ENCODE data around the gene MTCL1. TPM values are rescaled to one million over a fixed set of nuclear protein-coding genes. Genes with fewer than 3 reads are reported as not detected.

MTCL1 gene
- total RNA-seq, 1 experiment from 2014 or later: 50.1 TPM

- peaks cover 36% of the 10 kb centered on the region for H3K4me1 ChIP-seq (ENCODE audit: control insufficient read depth, insufficient read depth, low read length)
- BruUV-seq (replicated peaks): no TSS peak
- ChIA-PET CTCF (no interaction called here), POLR2A (interaction anchor here (0.7 kb wide), 1 partner anchor 1219 kb away, joined by 5 read pairs; no protein-coding TSS in a partner anchor)
- peak overlapping the region; percentile 59 to 79 for H3K4me3 ChIP-seq (ENCODE audit: low read depth in 2 of 2, low read length in 2 of 2)
- no peaks in the 10 kb centered on the region for H3K9me3 ChIP-seq (ENCODE audit: control insufficient read depth, insufficient read depth, low read depth, low read length)
- TF ChIP-seq, protein P1, sequence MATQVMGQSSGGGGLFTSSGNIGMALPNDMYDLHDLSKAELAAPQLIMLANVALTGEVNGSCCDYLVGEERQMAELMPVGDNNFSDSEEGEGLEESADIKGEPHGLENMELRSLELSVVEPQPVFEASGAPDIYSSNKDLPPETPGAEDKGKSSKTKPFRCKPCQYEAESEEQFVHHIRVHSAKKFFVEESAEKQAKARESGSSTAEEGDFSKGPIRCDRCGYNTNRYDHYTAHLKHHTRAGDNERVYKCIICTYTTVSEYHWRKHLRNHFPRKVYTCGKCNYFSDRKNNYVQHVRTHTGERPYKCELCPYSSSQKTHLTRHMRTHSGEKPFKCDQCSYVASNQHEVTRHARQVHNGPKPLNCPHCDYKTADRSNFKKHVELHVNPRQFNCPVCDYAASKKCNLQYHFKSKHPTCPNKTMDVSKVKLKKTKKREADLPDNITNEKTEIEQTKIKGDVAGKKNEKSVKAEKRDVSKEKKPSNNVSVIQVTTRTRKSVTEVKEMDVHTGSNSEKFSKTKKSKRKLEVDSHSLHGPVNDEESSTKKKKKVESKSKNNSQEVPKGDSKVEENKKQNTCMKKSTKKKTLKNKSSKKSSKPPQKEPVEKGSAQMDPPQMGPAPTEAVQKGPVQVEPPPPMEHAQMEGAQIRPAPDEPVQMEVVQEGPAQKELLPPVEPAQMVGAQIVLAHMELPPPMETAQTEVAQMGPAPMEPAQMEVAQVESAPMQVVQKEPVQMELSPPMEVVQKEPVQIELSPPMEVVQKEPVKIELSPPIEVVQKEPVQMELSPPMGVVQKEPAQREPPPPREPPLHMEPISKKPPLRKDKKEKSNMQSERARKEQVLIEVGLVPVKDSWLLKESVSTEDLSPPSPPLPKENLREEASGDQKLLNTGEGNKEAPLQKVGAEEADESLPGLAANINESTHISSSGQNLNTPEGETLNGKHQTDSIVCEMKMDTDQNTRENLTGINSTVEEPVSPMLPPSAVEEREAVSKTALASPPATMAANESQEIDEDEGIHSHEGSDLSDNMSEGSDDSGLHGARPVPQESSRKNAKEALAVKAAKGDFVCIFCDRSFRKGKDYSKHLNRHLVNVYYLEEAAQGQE (IDR thresholded peaks at IDR 0.05; ENCODE audit: insufficient read depth in 1 of 2, low read depth in 2 of 2, low read length in 1 of 2): no peak
- no peak for TF ChIP-seq POLR2AphosphoS5 (IDR thresholded peaks at IDR 0.05; ENCODE audit: low read depth, low read length)
- TF ChIP-seq SIN3A (IDR thresholded peaks at IDR 0.05; ENCODE audit: borderline replicate concordance, insufficient read depth, low read depth, low read length): no peak
- TF ChIP-seq TCF7L2 (IDR thresholded peaks at IDR 0.05; ENCODE audit: low read depth, low read length): no peak
- no peak for TF ChIP-seq CTCF (IDR thresholded peaks at IDR 0.05)
- H3K27me3 ChIP-seq (ENCODE audit: control insufficient read depth, insufficient read depth, low read length): no peaks in the 10 kb centered on the region
- intact Hi-C loops (cut with micrococcal nuclease; ENCODE audit: unreplicated experiment) (no loop called here), in situ Hi-C loops (cut with HindIII; ENCODE audit: low pct_unique_long_range_greater_than_20kb, low sequenced_read_pairs) (no loop called here)
- H3K27ac ChIP-seq (ENCODE audit: low read length): peak overlapping the region; percentile 80
- DNase-seq (ENCODE audit: low read depth, low spot score): no peak
- no peak for ATAC-seq
- H3K36me3 ChIP-seq (ENCODE audit: control insufficient read depth, insufficient read depth, low read length): no peaks in the 10 kb centered on the region
Measured at GRCh38 chr18:8708670-8709069, 3.3 kb downstream of the MTCL1 start.

DNA sequence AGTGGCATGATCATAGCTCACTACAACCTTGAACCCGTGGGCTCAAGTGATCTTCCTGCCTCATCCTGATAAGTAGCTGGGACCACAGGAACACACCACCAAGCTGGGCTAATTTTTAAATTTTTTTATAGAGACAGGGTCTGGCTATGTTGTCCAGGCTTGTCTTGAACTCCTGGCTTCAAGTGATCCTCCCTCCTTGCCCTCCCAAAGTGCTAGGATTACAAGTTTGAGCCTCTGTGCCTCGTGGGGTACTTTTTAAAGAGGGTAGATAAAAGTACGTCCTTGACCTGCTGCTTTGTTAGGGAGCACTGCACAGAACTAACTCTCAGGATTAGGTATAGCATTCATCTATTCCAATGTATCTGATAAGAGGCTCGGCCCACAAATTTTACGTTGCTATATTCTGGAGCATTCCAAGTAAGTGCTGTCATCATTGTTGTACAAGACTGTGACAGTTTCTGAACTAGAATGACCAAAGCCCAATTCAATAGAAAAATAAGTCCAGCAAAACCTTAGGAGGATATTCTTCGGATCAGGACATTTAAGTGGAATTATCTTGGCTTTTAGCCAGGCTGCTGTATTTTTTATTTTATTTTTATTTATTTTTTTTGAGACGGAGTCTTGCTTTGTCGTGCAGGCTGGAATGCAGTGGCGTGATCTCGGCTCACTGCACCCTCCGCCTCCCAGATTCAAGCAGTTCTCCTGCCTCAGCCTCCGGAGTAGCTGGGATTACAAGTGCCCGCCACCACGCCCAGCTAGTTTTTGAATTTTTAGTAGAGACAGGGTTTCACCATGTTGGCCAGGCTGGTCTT lies 4.1 kb downstream of the MTCL1 start:
- no peaks in the 10 kb centered on the region for H3K9me3 ChIP-seq (ENCODE audit: control insufficient read depth, insufficient read depth, low read depth, low read length)
- ChIA-PET CTCF (no interaction called here), POLR2A (no interaction called here)
- intact Hi-C loops (cut with micrococcal nuclease; ENCODE audit: unreplicated experiment) (loop anchor here (10.0 kb wide), 1 partner anchor 85 kb away; no protein-coding TSS in a partner anchor), in situ Hi-C loops (cut with HindIII; ENCODE audit: low pct_unique_long_range_greater_than_20kb, low sequenced_read_pairs) (no loop called here)
- no peaks in the 10 kb centered on the region for H3K27me3 ChIP-seq (ENCODE audit: control insufficient read depth, insufficient read depth, low read length)
- ATAC-seq: no peak
- H3K4me1 ChIP-seq (ENCODE audit: control insufficient read depth, insufficient read depth, low read length): peaks cover 30% of the 10 kb centered on the region
- H3K27ac ChIP-seq (ENCODE audit: low read length): peak overlapping the region; percentile 80
- H3K36me3 ChIP-seq (ENCODE audit: control insufficient read depth, insufficient read depth, low read length): no peaks in the 10 kb centered on the region
- no peak for TF ChIP-seq TCF7L2 (IDR thresholded peaks at IDR 0.05; ENCODE audit: low read depth, low read length)
- TF ChIP-seq POLR2AphosphoS5 (IDR thresholded peaks at IDR 0.05; ENCODE audit: low read depth, low read length): no peak
- no peak for TF ChIP-seq SIN3A (IDR thresholded peaks at IDR 0.05; ENCODE audit: borderline replicate concordance, insufficient read depth, low read depth, low read length)
- TF ChIP-seq, protein P1 (IDR thresholded peaks at IDR 0.05; ENCODE audit: insufficient read depth in 1 of 2, low read depth in 2 of 2, low read length in 1 of 2): no peak
- no peak for TF ChIP-seq CTCF (IDR thresholded peaks at IDR 0.05)
- BruUV-seq (replicated peaks): no TSS peak
- no peak for DNase-seq (ENCODE audit: low read depth, low spot score)
- 0 out of 4 replicates have a peak overlapping the region, but pooled peaks of 1 of the 2 experiments have one; percentile 8 for H3K4me3 ChIP-seq (ENCODE audit: low read depth in 2 of 2, low read length in 2 of 2)
